H1 (cell line): ENCODE measurements around the gene EMC6. TPM values are rescaled to one million over a fixed set of nuclear protein-coding genes. Genes with fewer than 3 reads are reported as not detected.

Experiments used
- ATF3 ChIP-seq: IDR thresholded peaks from 2 replicates; pipeline ENCODE4 v1.6.1; 2011; ENCODE audit warnings: low read depth, mild to moderate bottlenecking, low read length; ENCODE audit not compliant: insufficient read depth
- CBX8 ChIP-seq: fragments of 300-800, 300-1000 bp; sonication (generic); IDR thresholded peaks from 2 replicates; pipeline ENCODE4 v1.7.1; 2016; ENCODE audit warnings: low read depth, low read length, borderline replicate concordance
- CHD1 ChIP-seq: IDR thresholded peaks from 2 replicates; pipeline ENCODE4 v1.6.1; 2012; ENCODE audit warnings: low read depth, low read length, improper control_type of control experiment
- EZH2 ChIP-seq: fragments of 200-600 bp; sonication (generic); IDR thresholded peaks from 2 replicates; pipeline ENCODE4 v1.7.1; 2012; ENCODE audit warnings: low read depth, mild to moderate bottlenecking, moderate library complexity, low read length, inconsistent platforms; ENCODE audit not compliant: severe bottlenecking
- JUND ChIP-seq: IDR thresholded peaks from 2 replicates; pipeline ENCODE4 v1.6.1; 2011; ENCODE audit warnings: mild to moderate bottlenecking, improper control_type of control experiment, low read length
- KDM4A ChIP-seq: IDR thresholded peaks from one replicate; pipeline ENCODE4 v1.7.1; 2012; ENCODE audit warnings: low read depth, mild to moderate bottlenecking, moderate library complexity, low read length, inconsistent platforms; ENCODE audit not compliant: severe bottlenecking
- NANOG ChIP-seq: IDR thresholded peaks from 2 replicates; pipeline ENCODE4 v1.6.1; 2011; ENCODE audit warnings: low read length, low read depth, mild to moderate bottlenecking, inconsistent platforms; ENCODE audit not compliant: insufficient read depth, poor library complexity, severe bottlenecking
- RBBP5 ChIP-seq: IDR thresholded peaks from 2 replicates; pipeline ENCODE4 v1.7.1; 2012; ENCODE audit warnings: low read depth, mild to moderate bottlenecking, inconsistent platforms, low read length, moderate library complexity, borderline replicate concordance
- RFX5 ChIP-seq: IDR thresholded peaks from 2 replicates; pipeline ENCODE4 v1.6.1; 2011; ENCODE audit warnings: low read depth, low read length, improper control_type of control experiment, borderline replicate concordance
- SP1 ChIP-seq: IDR thresholded peaks from 2 replicates; pipeline ENCODE4 v1.6.1; 2011; ENCODE audit warnings: low read depth, low read length
- TAF1 ChIP-seq: IDR thresholded peaks from 2 replicates; pipeline ENCODE4 v1.6.1; 2011; ENCODE audit warnings: mild to moderate bottlenecking, low read depth, low read length
- TBP ChIP-seq: IDR thresholded peaks from 2 replicates; pipeline ENCODE4 v1.6.1; 2011; ENCODE audit warnings: low read depth, low read length, improper control_type of control experiment
- TEAD4 ChIP-seq: IDR thresholded peaks from 2 replicates; pipeline ENCODE4 v1.6.1; 2012; ENCODE audit warnings: low read depth, low read length, inconsistent platforms, mixed read lengths
- ZNF274 ChIP-seq: IDR thresholded peaks from 2 replicates; pipeline ENCODE4 v1.7.0; 2012; ENCODE audit warnings: low read length, borderline replicate concordance; ENCODE audit errors: extremely low read depth
- polyA plus RNA-seq, 7 experiments: library from polyadenylated mRNA; depleted of rRNA in 3 of 7; stranded (reverse) in 5 of 7; unstranded in 2 of 7; fragments of >200 nt in 5 of 7; fragments of 200-250 nt in 2 of 7; gene quantifications; 1 replicate in 5 of 7; 2 replicates in 1 of 7; 4 replicates in 1 of 7; pipeline versions ENCODE4 v1.2.1 to v1.2.3, GENCODE V29; 2011 to 2013; ENCODE audit warnings: missing spikeins in 2 of 7, mixed read lengths in 2 of 7
- total RNA-seq: library from RNA; stranded (reverse); fragmentation: NEBNext Ultra II Directional; extraction: Animal tissue kit (Norgen Biotek cat#: 25700); gene quantifications from 2 replicates; pipeline ENCODE4 v1.2.1, GENCODE V29; 2021
- TF ChIP-seq, protein P1 (sequence below), 3 experiments: IDR thresholded peaks; 1 replicate in 2 of 3; 2 replicates in 1 of 3; pipeline versions ENCODE4 v1.5.1 to v1.6.1; 2011; ENCODE audit warnings: low read length in 3 of 3, mild to moderate bottlenecking in 3 of 3, inconsistent platforms in 2 of 3, low read depth in 1 of 3, moderate library complexity in 1 of 3; ENCODE audit not compliant: insufficient read depth in 1 of 3; ENCODE audit errors: control extremely low read depth in 1 of 3

The EMC6 gene
- total and polyA plus RNA-seq, 2 of the 8 experiments (the other 6 are each of a cell fraction or from before 2014, with no cell fraction given) = 81.5 to 193 TPM

GRCh38 chr17:3695723-3696411, 27.3 kb downstream of the EMC6 start, which contains the start of gene P2RX5 (continued):
- 0 out of 2 replicates have a peak, but pooled peaks have one; percentile 34 for TF ChIP-seq RBBP5
- TF ChIP-seq RFX5 = no peak
- no peak for TF ChIP-seq CBX8
- peak; percentile 84 for TF ChIP-seq TEAD4
- TF ChIP-seq CHD1 = no peak
- TF ChIP-seq JUND = no peak
- no peak for TF ChIP-seq ZNF274
- TF ChIP-seq ATF3 = no peak
- TF ChIP-seq TBP = no peak
- no peak for TF ChIP-seq SP1
- TF ChIP-seq, protein P1, sequence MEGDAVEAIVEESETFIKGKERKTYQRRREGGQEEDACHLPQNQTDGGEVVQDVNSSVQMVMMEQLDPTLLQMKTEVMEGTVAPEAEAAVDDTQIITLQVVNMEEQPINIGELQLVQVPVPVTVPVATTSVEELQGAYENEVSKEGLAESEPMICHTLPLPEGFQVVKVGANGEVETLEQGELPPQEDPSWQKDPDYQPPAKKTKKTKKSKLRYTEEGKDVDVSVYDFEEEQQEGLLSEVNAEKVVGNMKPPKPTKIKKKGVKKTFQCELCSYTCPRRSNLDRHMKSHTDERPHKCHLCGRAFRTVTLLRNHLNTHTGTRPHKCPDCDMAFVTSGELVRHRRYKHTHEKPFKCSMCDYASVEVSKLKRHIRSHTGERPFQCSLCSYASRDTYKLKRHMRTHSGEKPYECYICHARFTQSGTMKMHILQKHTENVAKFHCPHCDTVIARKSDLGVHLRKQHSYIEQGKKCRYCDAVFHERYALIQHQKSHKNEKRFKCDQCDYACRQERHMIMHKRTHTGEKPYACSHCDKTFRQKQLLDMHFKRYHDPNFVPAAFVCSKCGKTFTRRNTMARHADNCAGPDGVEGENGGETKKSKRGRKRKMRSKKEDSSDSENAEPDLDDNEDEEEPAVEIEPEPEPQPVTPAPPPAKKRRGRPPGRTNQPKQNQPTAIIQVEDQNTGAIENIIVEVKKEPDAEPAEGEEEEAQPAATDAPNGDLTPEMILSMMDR (IDR thresholded peaks at IDR 0.05; ENCODE audit: control extremely low read depth in 1 of 3, insufficient read depth in 1 of 3, low read depth in 1 of 3, low read length in 3 of 3) = no peak
- peak; percentile 93 for TF ChIP-seq KDM4A
- no peak for TF ChIP-seq TAF1
- TF ChIP-seq NANOG = no peak
- TF ChIP-seq EZH2 = no peak
